Breast epithelium (tissue), 4 donors: ENCODE results near the gene GID4. TPM values are rescaled to one million over a fixed set of nuclear protein-coding genes. Genes with fewer than 3 reads are reported as not detected.

ENCODE experiments used
- DNase-seq, 2 donors: peaks; one replicate each; pipeline ENCODE4 v3.0.0-alpha.2; 2019; ENCODE audit warnings: low spot score in 2 of 2
- H3K27ac ChIP-seq, 2 donors: fragments of 200-600 bp; sonication (generic) in 1 of 2; one replicate each; pipeline ENCODE4 v1.5.1; 2016 to 2019; ENCODE audit warnings: mild to moderate bottlenecking in 1 of 2
- H3K27me3 ChIP-seq, 2 donors: fragments of 200-600 bp; sonication (generic) in 1 of 2; one replicate each; pipeline versions ENCODE4 v1.5.1 to v1.6.0; 2017 to 2019; ENCODE audit warnings: control low read depth in 1 of 2, mild to moderate bottlenecking in 1 of 2
- H3K36me3 ChIP-seq: fragments of 200-600 bp; one replicate; pipeline ENCODE4 v1.5.1; 2019
- H3K4me1 ChIP-seq, 2 donors: fragments of 200-600 bp; sonication (generic); one replicate each; pipeline ENCODE4 v1.5.1; 2016 to 2019; ENCODE audit warnings: control low read depth in 1 of 2
- H3K4me3 ChIP-seq, 3 donors: fragments of 200-600 bp; sonication (generic); 1 replicate in 2 of 3; 2 replicates in 1 of 3; pipeline ENCODE4 v1.5.1; 2016 to 2019; ENCODE audit warnings: mild to moderate bottlenecking in 3 of 3, moderate library complexity in 2 of 3
- H3K9me3 ChIP-seq, 2 donors: fragments of 200-600 bp; sonication (generic) in 1 of 2; one replicate each; pipeline ENCODE4 v1.5.1; 2016 to 2019; ENCODE audit warnings: control low read depth in 1 of 2
- POLR2A ChIP-seq: fragments of 450-650 bp; IDR thresholded peaks from one replicate; pipeline ENCODE4 v1.6.1; 2016; ENCODE audit warnings: antibody characterized with exemption, mild to moderate bottlenecking, moderate library complexity
- POLR2AphosphoS5 ChIP-seq, 3 donors: sonication (generic); formaldehyde crosslinking; IDR thresholded peaks; one replicate each; pipeline ENCODE4 v1.6.1; 2017; ENCODE audit warnings: antibody characterized with exemption in 3 of 3
- intact Hi-C: fragments of 100-400 bp; cut with DNase I; formaldehyde crosslinking; loops from one replicate; pipeline ENCODE4 v1.15.1; 2023; ENCODE audit warnings: low total_unique reads
- total RNA-seq, 3 donors: library from RNA; depleted of rRNA; stranded (reverse); fragments of >200 nt; gene quantifications; one replicate each; pipeline ENCODE4 v1.1.0, GENCODE V29; 2016
- TF ChIP-seq, protein P1 (sequence below), 3 donors: fragments of 450-650 bp; IDR thresholded peaks; one replicate each; pipeline ENCODE4 v1.5.1; 2016 to 2017; ENCODE audit warnings: antibody characterized with exemption in 3 of 3, mild to moderate bottlenecking in 3 of 3, moderate library complexity in 3 of 3

GID4 gene
- total RNA-seq, 3 donors from 2014 or later: 11.1 to 23.8 (median 12.1) TPM

DNA sequence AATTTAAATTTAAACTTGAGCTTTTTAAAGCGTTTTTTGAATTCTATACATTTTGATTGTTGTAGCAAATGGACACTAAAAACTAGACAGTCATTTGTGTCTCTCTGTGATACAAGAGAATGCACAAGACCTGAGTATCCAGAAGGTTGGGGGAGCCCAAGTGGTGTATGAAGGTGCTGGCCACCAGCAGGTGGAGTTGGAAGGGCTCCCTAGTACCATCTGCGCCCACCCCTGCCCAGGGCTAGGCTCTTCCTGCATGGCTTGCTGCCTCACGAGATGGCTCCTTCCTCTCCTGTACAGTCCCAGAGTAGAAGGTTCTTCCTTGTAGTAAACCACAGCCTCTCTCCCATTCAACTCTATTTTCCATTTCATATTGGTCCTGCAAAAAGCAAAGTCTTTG is 17.0 kb downstream of the GID4 start:
- Histone ChIP-seq H3K9me3 (no peaks in the 10 kb centered on the region), H3K27me3 (no peaks in the 10 kb centered on the region), H3K27ac (no peak overlapping the region), H3K36me3 (no peaks in the 10 kb centered on the region), H3K4me3 (no peak overlapping the region), H3K4me1 (no peaks in the 10 kb centered on the region)
- intact Hi-C loops: no loop called here
- no peak for DNase-seq
- TF ChIP-seq, protein P1, sequence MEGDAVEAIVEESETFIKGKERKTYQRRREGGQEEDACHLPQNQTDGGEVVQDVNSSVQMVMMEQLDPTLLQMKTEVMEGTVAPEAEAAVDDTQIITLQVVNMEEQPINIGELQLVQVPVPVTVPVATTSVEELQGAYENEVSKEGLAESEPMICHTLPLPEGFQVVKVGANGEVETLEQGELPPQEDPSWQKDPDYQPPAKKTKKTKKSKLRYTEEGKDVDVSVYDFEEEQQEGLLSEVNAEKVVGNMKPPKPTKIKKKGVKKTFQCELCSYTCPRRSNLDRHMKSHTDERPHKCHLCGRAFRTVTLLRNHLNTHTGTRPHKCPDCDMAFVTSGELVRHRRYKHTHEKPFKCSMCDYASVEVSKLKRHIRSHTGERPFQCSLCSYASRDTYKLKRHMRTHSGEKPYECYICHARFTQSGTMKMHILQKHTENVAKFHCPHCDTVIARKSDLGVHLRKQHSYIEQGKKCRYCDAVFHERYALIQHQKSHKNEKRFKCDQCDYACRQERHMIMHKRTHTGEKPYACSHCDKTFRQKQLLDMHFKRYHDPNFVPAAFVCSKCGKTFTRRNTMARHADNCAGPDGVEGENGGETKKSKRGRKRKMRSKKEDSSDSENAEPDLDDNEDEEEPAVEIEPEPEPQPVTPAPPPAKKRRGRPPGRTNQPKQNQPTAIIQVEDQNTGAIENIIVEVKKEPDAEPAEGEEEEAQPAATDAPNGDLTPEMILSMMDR (IDR thresholded peaks at IDR 0.05): no peak
- TF ChIP-seq POLR2AphosphoS5 (IDR thresholded peaks at IDR 0.05) (no peak), POLR2A (no peak)

DNA sequence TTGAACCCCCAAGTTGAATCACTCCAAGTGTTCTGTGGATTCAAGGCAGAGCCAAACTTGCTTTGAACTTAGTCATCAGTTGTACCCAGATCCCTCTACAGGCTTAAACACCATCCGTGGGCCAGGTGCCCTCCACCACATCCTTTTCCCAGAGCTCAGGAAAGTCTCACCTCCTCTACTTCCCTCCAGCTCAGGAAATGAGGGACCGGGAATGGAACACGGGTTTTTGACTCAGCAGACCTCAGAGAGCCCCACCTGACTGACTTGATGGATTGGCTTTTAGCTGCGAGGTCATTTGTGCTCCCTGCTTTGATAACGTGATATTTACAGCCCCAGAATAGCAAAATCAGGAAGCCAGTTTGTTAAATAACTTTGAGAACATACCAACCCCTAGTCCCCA is 20.1 kb downstream of the GID4 start:
- H3K36me3 ChIP-seq: no peaks in the 10 kb centered on the region
- no peaks in the 10 kb centered on the region for H3K9me3 ChIP-seq
- no peak for DNase-seq
- H3K27me3 ChIP-seq: no peaks in the 10 kb centered on the region
- H3K4me3 ChIP-seq: no peak overlapping the region
- no peaks in the 10 kb centered on the region for H3K4me1 ChIP-seq
- intact Hi-C loops: no loop called here
- TF ChIP-seq, protein P1 (IDR thresholded peaks at IDR 0.05): no peak
- no peak for TF ChIP-seq POLR2AphosphoS5 (IDR thresholded peaks at IDR 0.05)
- no peak for TF ChIP-seq POLR2A
- H3K27ac ChIP-seq: no peak overlapping the region

GRCh38 chr17:18064053-18064452 is 24.8 kb downstream of the GID4 start:
- no peaks in the 10 kb centered on the region for H3K36me3 ChIP-seq
- no peak for TF ChIP-seq POLR2A
- TF ChIP-seq, protein P1 (IDR thresholded peaks at IDR 0.05): no peak
- TF ChIP-seq POLR2AphosphoS5 (IDR thresholded peaks at IDR 0.05): no peak
- H3K4me1 ChIP-seq: no peaks in the 10 kb centered on the region
- no peak for DNase-seq
- no peaks in the 10 kb centered on the region for H3K9me3 ChIP-seq
- no peaks in the 10 kb centered on the region for H3K27me3 ChIP-seq
- intact Hi-C loops: no loop called here
- no peak overlapping the region for H3K4me3 ChIP-seq
- H3K27ac ChIP-seq: no peak overlapping the region

DNA sequence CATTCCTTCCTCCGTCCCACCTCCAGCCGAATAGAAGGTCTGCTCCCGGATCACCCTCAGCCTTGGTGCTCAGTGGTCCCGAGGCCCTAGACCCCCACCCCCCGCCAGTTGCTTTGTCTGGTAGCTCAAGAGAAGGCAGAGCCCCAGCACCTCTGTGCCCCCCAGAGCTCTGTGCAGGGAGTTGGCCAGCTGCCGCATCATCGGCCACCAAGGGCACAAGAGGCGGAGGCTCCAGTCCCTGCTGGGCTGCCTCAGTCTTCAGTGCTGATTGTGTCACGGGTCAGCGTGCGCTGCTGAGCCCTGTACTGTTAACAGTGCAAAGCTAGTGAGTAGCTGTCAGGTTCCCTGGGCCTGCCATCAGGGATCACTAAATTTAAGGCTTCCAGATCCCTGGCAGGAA is 26.3 kb downstream of the GID4 start:
- Histone ChIP-seq H3K27me3 (no peaks in the 10 kb centered on the region), H3K4me3 (no peak overlapping the region), H3K4me1 (no peaks in the 10 kb centered on the region), H3K9me3 (no peaks in the 10 kb centered on the region), H3K36me3 (no peaks in the 10 kb centered on the region), H3K27ac (no peak overlapping the region)
- intact Hi-C loops: no loop called here
- TF ChIP-seq, protein P1 (IDR thresholded peaks at IDR 0.05): no peak
- TF ChIP-seq POLR2AphosphoS5 (IDR thresholded peaks at IDR 0.05) (no peak), POLR2A (no peak)
- DNase-seq: no peak

GRCh38 chr17:18066866-18067265 is 27.7 kb downstream of the GID4 start:
- no peaks in the 10 kb centered on the region for H3K27me3 ChIP-seq
- no peaks in the 10 kb centered on the region for H3K9me3 ChIP-seq
- H3K4me3 ChIP-seq: no peak overlapping the region
- intact Hi-C loops: no loop called here
- H3K4me1 ChIP-seq: no peaks in the 10 kb centered on the region
- H3K27ac ChIP-seq: no peak overlapping the region
- H3K36me3 ChIP-seq: no peaks in the 10 kb centered on the region
- no peak for DNase-seq
- no peak for TF ChIP-seq POLR2A
- TF ChIP-seq, protein P1 (IDR thresholded peaks at IDR 0.05): no peak
- TF ChIP-seq POLR2AphosphoS5 (IDR thresholded peaks at IDR 0.05): no peak
